Panc1 (cell line): ENCODE results near the gene SLC9A5. TPM values are rescaled to one million over a fixed set of nuclear protein-coding genes. Genes with fewer than 3 reads are reported as not detected.

Experiments used
- ATAC-seq: fragments of 200-7000 bp; cut with Tn5 transposase; 2 replicates; pipeline ENCODE4 v1.9.1; 2020; ENCODE audit warnings: mild to moderate bottlenecking, moderate library complexity
- BruUV-seq: library from RNA; stranded (reverse); fragments of 400-500 nt; replicated peaks from 2 replicates; lab custom pipeline; 2021; lab: Mats Ljungman, UMichigan
- CTCF ChIA-PET: fragments of 300-600 bp; sonication (Branson Sonifier 250); formaldehyde crosslinking; loops from one replicate; lab custom pipeline; 2022; ENCODE audit warnings: antibody characterized with exemption; lab: Charles Lee
- POLR2A ChIA-PET: fragments of 300-600 bp; sonication (Branson Sonifier 250); formaldehyde crosslinking; loops from one replicate; lab custom pipeline; 2022; ENCODE audit warnings: antibody characterized with exemption; lab: Charles Lee
- DNase-seq: peaks from one replicate; pipeline ENCODE4 v3.0.0-alpha.2; 2010; ENCODE audit warnings: low read depth, low spot score
- H3K27ac ChIP-seq: 2 replicates; pipeline ENCODE4 v1.5.1; 2011; ENCODE audit warnings: mild to moderate bottlenecking, low read length, inconsistent platforms
- H3K27me3 ChIP-seq: fragments of 200-500 bp; sonication (Bioruptor generic); 2 replicates; pipeline ENCODE4 v1.6.0; 2014; ENCODE audit warnings: low read length, inconsistent platforms; ENCODE audit not compliant: control insufficient read depth, insufficient read depth
- H3K36me3 ChIP-seq: fragments of 200-500 bp; sonication (Bioruptor generic); 2 replicates; pipeline ENCODE4 v1.5.1; 2014; ENCODE audit warnings: inconsistent platforms, mild to moderate bottlenecking, low read length, moderate library complexity; ENCODE audit not compliant: control insufficient read depth, insufficient read depth
- H3K4me1 ChIP-seq: 2 replicates; pipeline ENCODE4 v1.5.1; 2011; ENCODE audit warnings: inconsistent platforms, mild to moderate bottlenecking, low read length, moderate library complexity; ENCODE audit not compliant: control insufficient read depth, insufficient read depth
- H3K4me3 ChIP-seq, 2 experiments: 2 replicates each; pipeline ENCODE4 v1.5.1; 2011 to 2012; ENCODE audit warnings: low read depth in 2 of 2, low read length in 2 of 2, mild to moderate bottlenecking in 2 of 2, inconsistent platforms in 1 of 2, moderate library complexity in 1 of 2
- H3K9me3 ChIP-seq: fragments of 200-500 bp; sonication (Bioruptor generic); 2 replicates; pipeline ENCODE4 v1.5.1; 2014; ENCODE audit warnings: low read depth, mild to moderate bottlenecking, inconsistent platforms, low read length, moderate library complexity; ENCODE audit not compliant: control insufficient read depth, insufficient read depth
- CTCF ChIP-seq: fragments of 450-650 bp; IDR thresholded peaks from 2 replicates; pipeline ENCODE4 v1.5.1; 2017; ENCODE audit warnings: mild to moderate bottlenecking
- POLR2AphosphoS5 ChIP-seq: IDR thresholded peaks from 2 replicates; pipeline ENCODE4 v1.6.1; 2012; ENCODE audit warnings: mild to moderate bottlenecking, low read depth, low read length, moderate library complexity
- REST ChIP-seq, 2 experiments: IDR thresholded peaks; 2 replicates each; pipeline ENCODE4 v1.6.1; 2011 to 2012; ENCODE audit warnings: low read depth in 2 of 2, control low read depth in 1 of 2, low read length in 1 of 2, mild to moderate bottlenecking in 1 of 2, moderate library complexity in 1 of 2; ENCODE audit not compliant: insufficient read depth in 1 of 2
- SIN3A ChIP-seq: IDR thresholded peaks from 2 replicates; pipeline ENCODE4 v1.6.1; 2012; ENCODE audit warnings: low read depth, mild to moderate bottlenecking, low read length, moderate library complexity, borderline replicate concordance; ENCODE audit not compliant: insufficient read depth
- TCF7L2 ChIP-seq: IDR thresholded peaks from 2 replicates; pipeline ENCODE4 v1.6.1; 2011; ENCODE audit warnings: mild to moderate bottlenecking, low read depth, low read length, inconsistent platforms
- in situ Hi-C: cut with HindIII; loops from 2 replicates; pipeline ENCODE4 v1.10.0; 2016; ENCODE audit warnings: low sequenced_read_pairs, low pct_unique_long_range_greater_than_20kb
- intact Hi-C: fragments of 100-400 bp; cut with micrococcal nuclease; formaldehyde crosslinking; loops from one replicate; pipeline ENCODE4 v1.10.0; 2022; ENCODE audit not compliant: unreplicated experiment
- total RNA-seq: library from RNA; stranded (reverse); gene quantifications from one replicate; pipeline ENCODE4 v1.2.1, GENCODE V29; 2021; ENCODE audit not compliant: unreplicated experiment

The SLC9A5 gene
- total RNA-seq, 1 experiment from 2014 or later: 1.7 TPM

GRCh38 chr16:67259705-67260104 lies 10.9 kb downstream of the SLC9A5 start:
- TF ChIP-seq SIN3A (no peak), CTCF (no peak)
- Histone ChIP-seq H3K36me3 (no peaks in the 10 kb centered on the region), H3K9me3 (no peaks in the 10 kb centered on the region), H3K4me1 (no peaks in the 10 kb centered on the region), H3K27ac (no peak overlapping the region), H3K4me3 (no peak overlapping the region), H3K27me3 (no peaks in the 10 kb centered on the region)
- no TSS peak for BruUV-seq
- no peak for ATAC-seq
- CTCF ChIA-PET: interaction anchor here (0.6 kb wide), 1 partner anchor 208 kb away, joined by 3 read pairs; no protein-coding TSS in a partner anchor
- in situ Hi-C loops (no loop called here), intact Hi-C loops (no loop called here)
- POLR2A ChIA-PET: no interaction called here
- DNase-seq: no peak

- ChIA-PET POLR2A (no interaction called here), CTCF (interaction anchor here (0.5 to 1.1 kb wide), 7 partner anchors 10 to 253 kb away, joined by 3 to 5 read pairs (median 3); no protein-coding TSS in a partner anchor)
- in situ Hi-C loops (no loop called here), intact Hi-C loops (no loop called here)
- DNase-seq: no peak
- Histone ChIP-seq H3K9me3 (no peaks in the 10 kb centered on the region), H3K27ac (no peak overlapping the region), H3K4me1 (no peaks in the 10 kb centered on the region), H3K36me3 (no peaks in the 10 kb centered on the region), H3K4me3 (no peak overlapping the region), H3K27me3 (no peaks in the 10 kb centered on the region)
- no TSS peak for BruUV-seq
- TF ChIP-seq TCF7L2: no peak
- peak; percentile 48; the same call in 1 of the 2 replicates for TF ChIP-seq CTCF
- ATAC-seq: peak; percentile 84
These were observed 11.8 kb downstream of the SLC9A5 start for GRCh38 chr16:67260426-67261063.

- Histone ChIP-seq H3K4me1 (no peaks in the 10 kb centered on the region), H3K27ac (no peak overlapping the region), H3K4me3 (no peak overlapping the region), H3K27me3 (no peaks in the 10 kb centered on the region), H3K9me3 (no peaks in the 10 kb centered on the region), H3K36me3 (no peaks in the 10 kb centered on the region)
- ChIA-PET POLR2A (no interaction called here), CTCF (interaction anchor here (0.6 kb wide), 2 partner anchors 67 to 87 kb away, joined by 4 read pairs; no protein-coding TSS in a partner anchor)
- no peak for ATAC-seq
- DNase-seq: no peak
- intact Hi-C loops (no loop called here), in situ Hi-C loops (no loop called here)
- no TSS peak for BruUV-seq
- TF ChIP-seq POLR2AphosphoS5: no peak
- TF ChIP-seq CTCF: no peak
- TF ChIP-seq TCF7L2: no peak
- no peak for TF ChIP-seq SIN3A
- TF ChIP-seq REST (IDR thresholded peaks at IDR 0.05; ENCODE audit: insufficient read depth in 1 of 2, low read depth in 2 of 2, low read length in 1 of 2): no peak
These were observed 14.4 kb downstream of the SLC9A5 start for GRCh38 chr16:67263201-67263600.
